HUES6 (cell line): Measurements from ENCODE around the gene ACAN.

Source experiments
- H3K27ac ChIP-seq: 2 replicates; pipeline ENCODE4 v1.7.0; 2013; ENCODE audit warnings: low read depth, mild to moderate bottlenecking, low read length, inconsistent platforms
- H3K27me3 ChIP-seq: 2 replicates; pipeline ENCODE4 v1.6.1; 2013; ENCODE audit warnings: low read length; ENCODE audit not compliant: control insufficient read depth, insufficient read depth
- H3K36me3 ChIP-seq: 2 replicates; pipeline ENCODE4 v1.6.1; 2013; ENCODE audit warnings: low read length; ENCODE audit not compliant: control insufficient read depth, insufficient read depth
- H3K4me1 ChIP-seq: 2 replicates; pipeline ENCODE4 v1.6.1; 2013; ENCODE audit warnings: low read length; ENCODE audit not compliant: control insufficient read depth, insufficient read depth
- H3K4me3 ChIP-seq: 2 replicates; pipeline ENCODE4 v1.5.1; 2013; ENCODE audit warnings: low read depth, low read length
- H3K9ac ChIP-seq: one replicate; pipeline ENCODE4 v1.6.1; 2013; ENCODE audit warnings: mild to moderate bottlenecking, low read length
- H3K9me3 ChIP-seq: 2 replicates; pipeline ENCODE4 v1.6.1; 2013; ENCODE audit warnings: low read depth, low read length; ENCODE audit not compliant: control insufficient read depth, insufficient read depth

ACAN gene

GRCh38 chr15:88828791-88829190 is 25.6 kb downstream of the ACAN start:
- H3K27me3 ChIP-seq: no peaks in the 10 kb centered on the region
- H3K4me1 ChIP-seq: peaks cover 5% of the 10 kb centered on the region; the same call in 1 of the 2 replicates
- H3K4me3 ChIP-seq: no peak overlapping the region
- H3K9me3 ChIP-seq: no peaks in the 10 kb centered on the region
- no peak overlapping the region for H3K27ac ChIP-seq
- no peak overlapping the region for H3K9ac ChIP-seq
- H3K36me3 ChIP-seq: no peaks in the 10 kb centered on the region

GRCh38 chr15:88830016-88830415 is 26.8 kb downstream of the ACAN start:
- H3K27ac ChIP-seq: no peak overlapping the region
- H3K9ac ChIP-seq: no peak overlapping the region
- H3K4me3 ChIP-seq: no peak overlapping the region
- peaks cover 5% of the 10 kb centered on the region; the same call in 1 of the 2 replicates for H3K4me1 ChIP-seq
- no peaks in the 10 kb centered on the region for H3K36me3 ChIP-seq
- H3K27me3 ChIP-seq: no peaks in the 10 kb centered on the region
- no peaks in the 10 kb centered on the region for H3K9me3 ChIP-seq

GRCh38 chr15:88832820-88833730 is 29.8 kb downstream of the ACAN start:
- H3K36me3 ChIP-seq: no peaks in the 10 kb centered on the region
- no peaks in the 10 kb centered on the region for H3K9me3 ChIP-seq
- H3K4me3 ChIP-seq: no peak overlapping the region
- H3K27me3 ChIP-seq: no peaks in the 10 kb centered on the region
- no peak overlapping the region for H3K27ac ChIP-seq
- no peaks in the 10 kb centered on the region for H3K4me1 ChIP-seq
- no peak overlapping the region for H3K9ac ChIP-seq

- H3K27ac ChIP-seq: no peak overlapping the region
- H3K36me3 ChIP-seq: no peaks in the 10 kb centered on the region
- H3K4me1 ChIP-seq: no peaks in the 10 kb centered on the region
- no peak overlapping the region for H3K4me3 ChIP-seq
- no peaks in the 10 kb centered on the region for H3K9me3 ChIP-seq
- H3K27me3 ChIP-seq: no peaks in the 10 kb centered on the region
- no peak overlapping the region for H3K9ac ChIP-seq
Observed at GRCh38 chr15:88833731-88834100, 30.5 kb downstream of the ACAN start.

DNA sequence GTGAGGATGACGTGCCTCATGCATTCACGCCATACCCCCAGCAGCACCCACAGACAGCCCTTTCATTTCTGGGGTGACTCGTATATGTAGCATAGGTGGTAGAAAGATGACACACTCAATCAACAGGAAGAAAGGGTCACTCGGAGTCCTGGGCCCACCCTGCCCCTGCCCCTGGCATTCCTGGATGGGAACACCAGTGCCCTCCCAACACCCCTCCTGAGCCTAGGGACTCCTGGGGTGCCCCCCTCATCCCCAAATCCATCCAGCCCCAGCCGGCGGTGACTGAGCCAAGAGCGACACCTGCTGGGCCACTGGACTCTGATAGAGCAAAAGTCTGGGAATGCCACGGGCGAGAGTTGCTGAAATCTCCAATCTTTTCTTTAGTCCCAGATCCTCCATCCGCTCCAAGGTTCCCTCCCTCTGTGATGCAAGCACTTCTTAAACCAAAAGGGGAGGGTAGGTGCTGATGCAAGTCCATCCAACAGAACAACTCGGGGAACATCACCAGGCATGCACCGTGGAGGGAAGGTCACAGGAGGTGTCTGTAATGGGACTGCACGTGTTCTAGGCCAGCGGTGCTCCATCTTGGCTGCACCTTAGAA is 31.1 kb downstream of the ACAN start:
- H3K27me3 ChIP-seq: no peaks in the 10 kb centered on the region
- no peaks in the 10 kb centered on the region for H3K36me3 ChIP-seq
- no peaks in the 10 kb centered on the region for H3K4me1 ChIP-seq
- no peak overlapping the region for H3K4me3 ChIP-seq
- no peak overlapping the region for H3K27ac ChIP-seq
- H3K9ac ChIP-seq: no peak overlapping the region
- no peaks in the 10 kb centered on the region for H3K9me3 ChIP-seq

- Histone ChIP-seq H3K27ac (no peak overlapping the region), H3K36me3 (no peaks in the 10 kb centered on the region), H3K4me3 (no peak overlapping the region), H3K27me3 (no peaks in the 10 kb centered on the region), H3K4me1 (no peaks in the 10 kb centered on the region), H3K9me3 (no peaks in the 10 kb centered on the region), H3K9ac (no peak overlapping the region)
Observed at GRCh38 chr15:88835119-88835518, 31.9 kb downstream of the ACAN start.

DNA sequence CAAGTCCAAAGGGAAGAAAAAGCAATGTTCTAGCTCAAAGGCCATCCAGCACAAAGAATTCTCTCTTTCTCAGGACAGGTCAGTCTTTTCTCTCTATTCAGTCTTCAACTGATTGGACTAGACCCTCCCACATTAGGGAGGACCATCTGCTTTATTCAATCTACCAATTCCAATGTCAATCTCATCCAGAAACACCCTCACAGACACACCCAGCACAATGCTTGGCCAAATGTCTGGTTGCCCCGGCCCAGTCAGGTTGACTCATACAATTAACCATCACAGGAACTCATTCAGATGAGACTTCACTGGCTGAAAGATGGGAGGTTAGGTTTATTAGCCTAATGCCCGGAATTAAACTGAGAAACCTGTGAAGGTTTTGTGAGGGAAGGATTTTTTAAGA is 32.4 kb downstream of the ACAN start:
- no peak overlapping the region for H3K27ac ChIP-seq
- H3K4me1 ChIP-seq: no peaks in the 10 kb centered on the region
- no peaks in the 10 kb centered on the region for H3K27me3 ChIP-seq
- no peak overlapping the region for H3K4me3 ChIP-seq
- no peaks in the 10 kb centered on the region for H3K36me3 ChIP-seq
- no peaks in the 10 kb centered on the region for H3K9me3 ChIP-seq
- no peak overlapping the region for H3K9ac ChIP-seq

DNA sequence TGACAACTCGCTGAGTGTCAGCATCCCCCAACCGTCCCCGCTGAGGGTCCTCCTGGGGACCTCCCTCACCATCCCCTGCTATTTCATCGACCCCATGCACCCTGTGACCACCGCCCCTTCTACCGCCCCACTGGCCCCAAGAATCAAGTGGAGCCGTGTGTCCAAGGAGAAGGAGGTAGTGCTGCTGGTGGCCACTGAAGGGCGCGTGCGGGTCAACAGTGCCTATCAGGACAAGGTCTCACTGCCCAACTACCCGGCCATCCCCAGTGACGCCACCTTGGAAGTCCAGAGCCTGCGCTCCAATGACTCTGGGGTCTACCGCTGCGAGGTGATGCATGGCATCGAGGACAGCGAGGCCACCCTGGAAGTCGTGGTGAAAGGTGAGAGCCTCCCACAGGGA is 35.4 kb downstream of the ACAN start:
- H3K4me1 ChIP-seq: no peaks in the 10 kb centered on the region
- no peaks in the 10 kb centered on the region for H3K27me3 ChIP-seq
- H3K9ac ChIP-seq: no peak overlapping the region
- H3K36me3 ChIP-seq: no peaks in the 10 kb centered on the region
- no peak overlapping the region for H3K27ac ChIP-seq
- no peaks in the 10 kb centered on the region for H3K9me3 ChIP-seq
- H3K4me3 ChIP-seq: no peak overlapping the region

DNA sequence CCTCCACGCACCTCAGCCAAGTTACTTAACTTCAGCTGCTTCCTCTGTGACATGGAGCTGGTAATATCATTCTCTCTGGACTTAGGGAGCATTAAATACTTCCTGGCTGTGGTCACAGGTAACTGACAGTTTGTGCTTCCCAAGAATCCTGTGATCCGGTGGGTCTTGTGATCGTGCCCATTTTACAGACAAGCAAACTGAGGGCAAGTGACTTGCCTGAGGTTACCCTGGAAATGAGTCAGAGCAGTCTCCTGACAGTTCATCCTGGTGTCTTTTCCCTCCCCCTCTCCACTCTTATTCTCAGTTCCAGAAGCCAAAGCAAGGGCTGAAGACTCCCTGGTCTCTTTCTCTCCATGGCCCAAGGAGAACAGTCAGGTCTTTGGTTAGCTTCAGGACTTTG is 35.9 kb downstream of the ACAN start:
- Histone ChIP-seq H3K27me3 (no peaks in the 10 kb centered on the region), H3K27ac (no peak overlapping the region), H3K9ac (no peak overlapping the region), H3K4me1 (no peaks in the 10 kb centered on the region), H3K9me3 (no peaks in the 10 kb centered on the region), H3K36me3 (no peaks in the 10 kb centered on the region), H3K4me3 (no peak overlapping the region)

DNA sequence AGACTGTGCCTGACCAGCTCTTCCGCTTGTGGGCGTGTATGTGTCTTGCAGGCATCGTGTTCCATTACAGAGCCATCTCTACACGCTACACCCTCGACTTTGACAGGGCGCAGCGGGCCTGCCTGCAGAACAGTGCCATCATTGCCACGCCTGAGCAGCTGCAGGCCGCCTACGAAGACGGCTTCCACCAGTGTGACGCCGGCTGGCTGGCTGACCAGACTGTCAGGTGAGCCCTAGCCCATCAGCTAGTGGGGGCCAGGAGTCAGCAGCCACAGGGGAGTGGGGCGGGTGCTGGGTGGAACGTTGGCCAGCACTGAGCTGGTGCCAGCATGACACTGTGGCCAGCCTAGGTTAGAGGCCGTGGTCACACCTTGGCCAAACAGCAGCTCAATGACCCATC is 36.7 kb downstream of the ACAN start:
- Histone ChIP-seq H3K36me3 (no peaks in the 10 kb centered on the region), H3K27me3 (no peaks in the 10 kb centered on the region), H3K9ac (no peak overlapping the region), H3K27ac (no peak overlapping the region), H3K9me3 (no peaks in the 10 kb centered on the region), H3K4me3 (no peak overlapping the region), H3K4me1 (no peaks in the 10 kb centered on the region)

DNA sequence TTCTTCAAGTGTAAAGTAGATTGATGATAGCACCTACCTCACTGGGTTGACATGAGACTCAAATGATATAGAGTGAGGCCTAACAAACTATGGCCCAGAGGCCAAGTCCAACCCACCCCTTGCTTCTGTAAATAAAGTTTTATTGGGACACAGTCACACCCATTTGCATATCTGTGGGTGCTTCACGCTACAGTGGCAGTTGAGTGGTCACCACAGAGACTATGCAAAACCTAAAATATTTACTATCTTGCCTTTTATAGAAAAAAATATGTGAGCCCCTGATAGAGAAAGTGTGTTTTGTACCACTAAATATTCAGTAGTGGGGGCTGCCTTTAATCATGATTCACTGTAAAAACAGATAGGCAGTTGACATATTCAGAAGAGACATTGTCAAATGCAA is 38.0 kb downstream of the ACAN start:
- Histone ChIP-seq H3K36me3 (no peaks in the 10 kb centered on the region), H3K9me3 (no peaks in the 10 kb centered on the region), H3K27me3 (no peaks in the 10 kb centered on the region), H3K4me1 (no peaks in the 10 kb centered on the region), H3K9ac (no peak overlapping the region), H3K27ac (no peak overlapping the region), H3K4me3 (no peak overlapping the region)
